Spinal cord (tissue), 10 donors: ENCODE results near the gene PRODH. TPM values are rescaled to one million over a fixed set of nuclear protein-coding genes. Genes with fewer than 3 reads are reported as not detected.
A peak's percentile ranks its signal among the peaks of the same experiment; 100 is the strongest.
"Not testable (repeated sequence)": the region's sequence is repeated elsewhere in the genome, so short reads cannot be mapped to it uniquely, and the experiment has no call there.

ENCODE experiments used
- DNase-seq, 6 donors: peaks; one replicate each; pipeline versions ENCODE4 v3.0.0 to v3.0.0-alpha.2; 2013 to 2015; ENCODE audit warnings: low spot score in 6 of 6, low read depth in 4 of 6
- H3K27ac ChIP-seq: one replicate; pipeline ENCODE4 v1.5.1; 2013; ENCODE audit warnings: low read depth, low read length, control low read depth
- H3K27me3 ChIP-seq: one replicate; pipeline ENCODE4 v1.6.1; 2013; ENCODE audit warnings: low read length; ENCODE audit not compliant: control insufficient read depth, insufficient read depth
- H3K36me3 ChIP-seq: one replicate; pipeline ENCODE4 v1.6.1; 2013; ENCODE audit warnings: low read length; ENCODE audit not compliant: control insufficient read depth, insufficient read depth
- H3K4me1 ChIP-seq: one replicate; pipeline ENCODE4 v1.6.1; 2013; ENCODE audit warnings: low read length; ENCODE audit not compliant: control insufficient read depth, insufficient read depth
- H3K4me3 ChIP-seq: one replicate; pipeline ENCODE4 v1.5.1; 2013; ENCODE audit warnings: low read depth, low read length, control low read depth
- H3K9me3 ChIP-seq: one replicate; pipeline ENCODE4 v1.6.1; 2013; ENCODE audit warnings: low read length; ENCODE audit not compliant: control insufficient read depth, insufficient read depth
- WGBS: methylation state at CpG from one replicate; pipeline ENCODE4 v1.1.5; 2013; ENCODE audit warnings: missing lambda C conversion rate; ENCODE audit not compliant: insufficient coverage; 5-methylcytosine and 5-hydroxymethylcytosine counted together
- polyA plus RNA-seq, 2 donors: library from polyadenylated mRNA; unstranded; fragments of 120-200 nt; gene quantifications; one replicate each; pipeline ENCODE4 v1.2.1, GENCODE V29; 2013; ENCODE audit not compliant: insufficient read length in 2 of 2
- total RNA-seq, 2 donors: library from RNA; depleted of rRNA in 1 of 2; stranded (reverse); fragments of 120-200 nt in 1 of 2; fragments of >200 nt in 1 of 2; gene quantifications; one replicate each; pipeline versions ENCODE4 v1.2.3 to v1.2.4, GENCODE V29; 2013 to 2014
- donor health status: healthy.

Gene PRODH
- total and polyA plus RNA-seq, 4 donors: 14.4 to 75.3 (median 48.5) TPM

- peaks cover 35% of the 10 kb centered on the region for H3K4me1 ChIP-seq
- H3K9me3 ChIP-seq: peaks cover 3% of the 10 kb centered on the region
- no peak for DNase-seq
- H3K27ac ChIP-seq: no peak overlapping the region
- H3K4me3 ChIP-seq: no peak overlapping the region
- no peaks in the 10 kb centered on the region for H3K27me3 ChIP-seq
- 91% methylated on average over 9 of the region's 10 CpGs for WGBS
- peaks cover 40% of the 10 kb centered on the region for H3K36me3 ChIP-seq
These were observed 40.2 kb upstream of the PRODH start for GRCh38 chr22:18976197-18976751.

DNA sequence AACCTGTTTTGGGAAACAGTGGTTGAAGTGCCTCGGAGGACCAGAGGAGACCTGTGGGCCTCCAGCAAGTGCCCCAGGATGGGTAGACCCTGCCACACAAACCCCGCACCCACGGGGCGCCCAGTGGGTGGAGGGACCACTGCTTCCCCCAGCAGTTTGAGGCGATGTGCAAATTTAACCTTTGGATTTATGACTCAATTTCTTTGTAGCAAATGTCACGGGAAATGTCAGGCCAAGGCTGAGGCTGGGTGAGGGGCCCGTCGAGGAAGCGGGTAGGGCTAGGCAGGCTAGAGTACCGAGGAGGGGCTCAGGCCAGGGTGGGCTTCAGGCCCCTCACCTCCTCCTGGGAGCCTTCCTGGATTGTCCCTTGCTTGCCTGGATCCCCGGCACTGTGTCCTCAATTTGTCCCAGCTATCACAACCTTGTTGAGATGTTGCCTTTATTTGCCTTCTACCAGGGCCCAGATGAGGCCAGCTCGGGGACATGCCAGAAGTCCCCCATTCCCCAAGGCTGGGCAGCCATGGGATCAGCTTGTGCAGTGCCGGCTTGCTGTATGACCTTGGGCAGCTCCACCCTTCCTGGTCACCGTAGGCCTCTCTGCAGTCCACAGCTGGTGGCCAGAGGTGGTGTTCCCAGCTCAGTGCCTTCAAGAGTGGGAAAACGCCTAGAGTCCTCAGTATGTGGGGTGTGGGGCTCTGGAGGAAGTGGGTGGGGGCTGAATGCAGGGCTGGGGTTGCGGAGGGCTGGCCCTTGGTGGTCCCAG lies 39.5 kb upstream of the PRODH start:
- H3K4me3 ChIP-seq: no peak overlapping the region
- H3K27ac ChIP-seq: no peak overlapping the region
- peaks cover 40% of the 10 kb centered on the region for H3K4me1 ChIP-seq
- peaks cover 40% of the 10 kb centered on the region for H3K36me3 ChIP-seq
- no peak for DNase-seq
- 89% methylated on average over 16 of the region's 16 CpGs for WGBS
- no peaks in the 10 kb centered on the region for H3K27me3 ChIP-seq
- H3K9me3 ChIP-seq: peaks cover 2% of the 10 kb centered on the region

DNA sequence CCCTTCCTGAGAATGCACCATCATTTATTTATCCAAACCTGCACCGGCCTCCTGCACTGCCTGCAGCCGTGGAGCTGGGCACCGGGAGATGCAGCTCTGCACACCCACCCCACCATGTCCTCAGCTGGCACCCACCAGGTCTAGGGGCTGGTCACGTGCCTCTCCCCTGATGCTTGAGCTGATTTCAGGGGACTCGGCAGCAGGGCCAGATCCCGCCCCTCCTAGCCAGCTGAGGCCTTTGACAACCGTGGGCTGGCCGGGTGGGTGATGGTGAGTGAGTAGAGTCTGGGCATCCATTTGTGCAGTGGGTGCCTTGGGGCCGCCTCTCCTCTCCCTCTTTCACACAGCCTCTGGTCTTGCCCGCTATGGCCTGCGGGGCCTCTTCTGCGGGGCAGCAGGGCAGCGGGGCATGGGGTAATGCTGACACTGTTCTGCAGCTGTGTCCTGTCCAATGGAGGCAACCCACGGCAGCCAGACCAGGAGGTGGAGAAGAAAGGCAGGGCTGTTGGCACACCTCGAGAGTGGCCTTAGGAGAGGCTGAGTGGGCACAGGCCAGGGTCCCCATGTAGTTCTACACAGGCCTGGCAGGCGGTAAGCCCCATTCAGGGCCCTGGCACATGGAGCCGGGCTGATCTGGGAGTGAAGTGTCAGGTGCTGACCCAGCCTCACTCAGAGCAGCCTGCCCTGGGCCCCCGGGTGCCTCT lies 38.5 kb upstream of the PRODH start:
- Histone ChIP-seq H3K9me3 (no peaks in the 10 kb centered on the region), H3K27me3 (no peaks in the 10 kb centered on the region), H3K27ac (no peak overlapping the region), H3K4me3 (no peak overlapping the region), H3K36me3 (peaks cover 40% of the 10 kb centered on the region), H3K4me1 (peaks cover 44% of the 10 kb centered on the region)
- WGBS: 57% methylated on average over 14 of the region's 18 CpGs
- peak in 1 of 6 donors; percentile 31 for DNase-seq

GRCh38 chr22:18973264-18974031 lies 37.4 kb upstream of the PRODH start:
- no peak for DNase-seq
- Histone ChIP-seq H3K27ac (no peak overlapping the region), H3K36me3 (peaks cover 33% of the 10 kb centered on the region), H3K4me3 (no peak overlapping the region), H3K4me1 (peaks cover 51% of the 10 kb centered on the region), H3K9me3 (no peaks in the 10 kb centered on the region), H3K27me3 (no peaks in the 10 kb centered on the region)
- 53% methylated on average over 9 of the region's 18 CpGs for WGBS

DNA sequence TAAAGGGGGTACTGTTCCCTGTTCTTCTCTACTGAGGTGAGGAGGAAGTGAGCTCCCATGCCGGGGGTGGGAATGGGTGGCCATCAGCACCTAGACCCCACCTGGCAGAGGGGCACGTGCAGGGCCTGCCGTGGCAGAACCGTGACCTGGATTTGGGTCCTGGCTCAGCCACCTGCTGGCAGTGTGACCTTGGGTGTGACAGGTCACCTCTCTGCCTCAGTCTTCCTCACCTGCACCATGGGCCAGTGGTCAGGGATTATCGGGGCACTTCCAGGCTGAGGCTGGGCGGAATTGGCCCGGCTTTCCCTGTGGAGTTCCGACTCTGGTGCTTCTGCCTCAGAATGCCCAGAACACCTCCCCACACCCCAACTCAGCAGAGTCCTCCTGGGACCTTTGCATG lies 36.5 kb upstream of the PRODH start:
- H3K4me3 ChIP-seq, H3K27me3 ChIP-seq, H3K9me3 ChIP-seq, DNase-seq, H3K27ac ChIP-seq: not testable (repeated sequence)
- peaks cover 57% of the 10 kb centered on the region for H3K4me1 ChIP-seq
- H3K36me3 ChIP-seq: peaks cover 27% of the 10 kb centered on the region
- 94% methylated on average over 7 of the region's 8 CpGs for WGBS

- not testable (repeated sequence) for H3K27me3 ChIP-seq, H3K4me3 ChIP-seq, H3K9me3 ChIP-seq, DNase-seq, H3K27ac ChIP-seq
- Histone ChIP-seq H3K36me3 (peaks cover 27% of the 10 kb centered on the region), H3K4me1 (peaks cover 58% of the 10 kb centered on the region)
- no CpG with 5 or more reads among the region's 7 CpGs for WGBS
These were observed 35.9 kb upstream of the PRODH start for GRCh38 chr22:18972029-18972428.

- Histone ChIP-seq H3K4me1 (peaks cover 65% of the 10 kb centered on the region), H3K4me3 (peak overlapping the region; percentile 48), H3K36me3 (peaks cover 26% of the 10 kb centered on the region), H3K27ac (no peak overlapping the region), H3K27me3 (no peaks in the 10 kb centered on the region), H3K9me3 (no peaks in the 10 kb centered on the region)
- peak in 1 of 6 donors; percentile 29 for DNase-seq
- 64% methylated on average over 16 of the region's 19 CpGs for WGBS
These were observed 35.2 kb upstream of the PRODH start for GRCh38 chr22:18971321-18971751.

GRCh38 chr22:18970948-18971315 lies 34.8 kb upstream of the PRODH start:
- no peaks in the 10 kb centered on the region for H3K27me3 ChIP-seq
- H3K4me1 ChIP-seq: peaks cover 68% of the 10 kb centered on the region
- no peak overlapping the region for H3K27ac ChIP-seq
- DNase-seq: no peak
- H3K36me3 ChIP-seq: peaks cover 22% of the 10 kb centered on the region
- H3K4me3 ChIP-seq: peak overlapping the region; percentile 48
- WGBS: 1% methylated on average over 28 of the region's 28 CpGs
- H3K9me3 ChIP-seq: no peaks in the 10 kb centered on the region

- no peaks in the 10 kb centered on the region for H3K27me3 ChIP-seq
- no peaks in the 10 kb centered on the region for H3K9me3 ChIP-seq
- DNase-seq: peak in 3 of 6 donors; percentile 31 to 80 (median 75)
- H3K36me3 ChIP-seq: peaks cover 16% of the 10 kb centered on the region
- H3K27ac ChIP-seq: no peak overlapping the region
- peaks cover 68% of the 10 kb centered on the region for H3K4me1 ChIP-seq
- H3K4me3 ChIP-seq: peak overlapping the region; percentile 48
- 0% methylated on average over 89 of the region's 94 CpGs for WGBS
These were observed 34.3 kb upstream of the PRODH start for GRCh38 chr22:18970176-18970947.
